Measurements from ENCODE around the gene MAD1L1. TPM values are rescaled to one million over a fixed set of nuclear protein-coding genes. Genes with fewer than 3 reads are reported as not detected.

MAD1L1 gene
- total and polyA plus RNA-seq, 2 of the 8 experiments (the other 6 are each of a cell fraction or from before 2014, with no cell fraction given), result 40.4 to 44.6 TPM

DNA sequence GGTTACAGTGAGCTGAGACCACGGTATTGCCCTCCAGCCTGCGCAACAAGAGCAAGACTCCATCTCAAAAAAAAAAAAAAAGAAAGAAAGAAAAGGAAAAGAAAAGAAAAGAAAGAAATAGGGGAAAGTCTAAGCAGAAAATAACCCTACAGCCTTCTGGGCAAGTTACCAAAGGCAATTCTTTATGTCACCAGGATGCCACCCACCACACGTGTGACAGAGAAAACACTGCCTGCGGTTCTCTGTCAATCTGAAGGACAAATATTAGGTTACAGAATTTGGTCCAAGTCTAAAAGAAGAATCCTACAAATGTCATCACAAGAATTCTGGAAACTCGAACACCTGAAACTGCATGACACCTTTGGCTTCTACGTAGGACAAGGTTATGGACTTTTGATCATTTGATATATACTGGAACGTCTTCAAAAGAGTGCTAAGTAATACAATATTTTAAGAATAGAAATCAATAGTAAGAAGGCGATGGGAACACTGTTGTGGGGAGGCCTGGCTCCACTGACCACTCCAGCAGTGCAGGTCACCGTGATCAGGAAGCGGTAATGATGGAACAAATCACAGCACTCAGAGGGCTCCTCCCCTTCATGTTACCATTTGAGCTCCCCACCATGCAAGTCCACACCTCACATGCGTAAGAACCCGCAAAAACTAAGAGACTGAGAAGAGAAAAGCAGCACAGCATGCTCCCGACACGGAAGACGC lies 75.8 kb downstream of the MAD1L1 start:
- no peaks in the 10 kb centered on the region for H3K23me2 ChIP-seq (ENCODE audit: low read depth, low read length)
- H4K20me1 ChIP-seq (replicated peaks in 1 of 2; ENCODE audit: control insufficient read depth in 1 of 2, insufficient read depth in 2 of 2, low read length in 2 of 2), result peaks cover 3 to 4% of the 10 kb centered on the region in 2 experiments
- no peak overlapping the region for H2BK15ac ChIP-seq (ENCODE audit: low read length)
- H3K9ac ChIP-seq (replicated peaks in 1 of 4; ENCODE audit: extremely low read depth in 1 of 4, low read depth in 3 of 4, low read length in 3 of 4), result no peak overlapping the region
- DNase-seq (ENCODE audit: low read depth in 1 of 2, low spot score in 2 of 2) (no peak), FAIRE-seq (no peak)
- H2AK5ac ChIP-seq (ENCODE audit: low read depth, low read length), result no peak overlapping the region
- H2BK5ac ChIP-seq (ENCODE audit: low read depth, low read length), result no peak overlapping the region
- no peak overlapping the region for H2BK20ac ChIP-seq (ENCODE audit: low read length)
- H3K9me3 ChIP-seq (ENCODE audit: insufficient read depth in 2 of 2, low read depth in 1 of 2, low read length in 1 of 2), result peaks cover 0 to 5% of the 10 kb centered on the region in 2 experiments; a peak in 1 of 4 replicates
- H4K5ac ChIP-seq (ENCODE audit: insufficient read length, low read depth, low read length), result no peak overlapping the region
- no peaks in the 10 kb centered on the region; a peak in 2 of 8 replicates for H3K36me3 ChIP-seq (ENCODE audit: control insufficient read depth in 2 of 4, insufficient read depth in 4 of 4, low read length in 3 of 4)
- H3K14ac ChIP-seq (ENCODE audit: insufficient read length), result no peak overlapping the region
- no peak overlapping the region for H3K4me3 ChIP-seq (ENCODE audit: extremely low read depth in 1 of 4, insufficient read depth in 2 of 4, low read depth in 3 of 4, low read length in 4 of 4)
- H3K4me2 ChIP-seq (ENCODE audit: insufficient read depth in 1 of 2, low read depth in 2 of 2, low read length in 2 of 2), result no peak overlapping the region
- 94% methylated on average over 13 of the region's 15 CpGs; no CpG with 5 or more reads in 1 of the 2 experiments for WGBS, 2 experiments (ENCODE audit: extremely low coverage in 1 of 2, insufficient coverage in 1 of 2, insufficient read length in 1 of 2, insufficient replicate concordance in 2 of 2, low coverage in 1 of 2, low lambda C conversion rate in 2 of 2, missing lambda C conversion rate in 1 of 2)
- H2BK120ac ChIP-seq (replicated peaks; ENCODE audit: low read depth, low read length), result no peak overlapping the region
- no peak overlapping the region for H4K8ac ChIP-seq (ENCODE audit: extremely low read depth, insufficient read depth, low read length)
- TF ChIP-seq SIN3A (conservative IDR thresholded peaks at IDR 0.05 in 1 of 2, IDR thresholded peaks at IDR 0.05 in 1 of 2; ENCODE audit: low read depth in 1 of 2, low read length in 2 of 2) (no peak), TBP (IDR thresholded peaks at IDR 0.05; ENCODE audit: low read depth, low read length) (no peak), KDM1A (IDR thresholded peaks at IDR 0.05; ENCODE audit: borderline replicate concordance, low read length) (no peak), POLR2AphosphoS5 (IDR thresholded peaks at IDR 0.05; ENCODE audit: low read depth, low read length) (no peak), CBX5 (IDR thresholded peaks at IDR 0.05; ENCODE audit: low read depth, low read length) (no peak), POLR2A (IDR thresholded peaks at IDR 0.05; ENCODE audit: control extremely low read depth in 1 of 2, low read depth in 2 of 2, low read length in 2 of 2) (no peak)
- TF ChIP-seq, protein P1, sequence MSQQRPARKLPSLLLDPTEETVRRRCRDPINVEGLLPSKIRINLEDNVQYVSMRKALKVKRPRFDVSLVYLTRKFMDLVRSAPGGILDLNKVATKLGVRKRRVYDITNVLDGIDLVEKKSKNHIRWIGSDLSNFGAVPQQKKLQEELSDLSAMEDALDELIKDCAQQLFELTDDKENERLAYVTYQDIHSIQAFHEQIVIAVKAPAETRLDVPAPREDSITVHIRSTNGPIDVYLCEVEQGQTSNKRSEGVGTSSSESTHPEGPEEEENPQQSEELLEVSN (IDR thresholded peaks at IDR 0.05), result no peak
- CTCF ChIA-PET (ENCODE audit: partially characterized antibody), result interaction anchor here (0.9 to 4.6 kb wide), 5 partner anchors 10 to 53 kb away, joined by 3 to 43 read pairs (median 7); no protein-coding TSS in a partner anchor
- H2BK12ac ChIP-seq (ENCODE audit: low read depth, low read length), result no peak overlapping the region
- POLR2A ChIA-PET (ENCODE audit: partially characterized antibody), result interaction anchor here (1.5 kb wide), 1 partner anchor 197 kb away, joined by 5 read pairs; the partner anchor contains the start of gene EIF3B
- H3K4ac ChIP-seq (replicated peaks; ENCODE audit: insufficient read length, low read depth, low read length), result no peak overlapping the region
- no peak overlapping the region for H3K18ac ChIP-seq (ENCODE audit: extremely low read depth, low read length)
- H3K79me2 ChIP-seq (ENCODE audit: control insufficient read depth in 1 of 2, insufficient read depth in 2 of 2, low read length in 2 of 2), result peaks cover 0 to 10% of the 10 kb centered on the region in 2 experiments; a peak in 1 of 4 replicates
- H4K91ac ChIP-seq (replicated peaks; ENCODE audit: insufficient read length, low read length), result no peak overlapping the region
- H2AFZ ChIP-seq (ENCODE audit: low read length), result no peak overlapping the region
- no peak overlapping the region for H3K27ac ChIP-seq (ENCODE audit: low read depth, low read length)
- no peaks in the 10 kb centered on the region for H3K27me3 ChIP-seq (replicated peaks in 1 of 4; ENCODE audit: control insufficient read depth in 3 of 4, extremely low read depth in 1 of 4, insufficient read depth in 3 of 4, low read length in 3 of 4)
- no peak overlapping the region for H3K23ac ChIP-seq (ENCODE audit: insufficient read length)
- H3K56ac ChIP-seq (replicated peaks; ENCODE audit: insufficient read length, low read depth, low read length), result no peak overlapping the region
- H3K4me1 ChIP-seq (replicated peaks in 1 of 4; ENCODE audit: control insufficient read depth in 3 of 4, insufficient read depth in 4 of 4, low read length in 3 of 4), result peaks cover 0 to 13% (median 11%) of the 10 kb centered on the region in 4 experiments; a peak in 5 of 7 replicates
- peaks cover 10% of the 10 kb centered on the region for H3K79me1 ChIP-seq (ENCODE audit: low read depth, low read length)
